Measurements from ENCODE around the gene SLC7A8. TPM values are rescaled to one million over a fixed set of nuclear protein-coding genes. Genes with fewer than 3 reads are reported as not detected.

SLC7A8 gene
- total RNA-seq, 2 experiments from 2014 or later, result 4.0 to 11.4 TPM

GRCh38 chr14:23089498-23090253 lies 93.8 kb downstream of the SLC7A8 start:
- no peak overlapping the region for H2AFZ ChIP-seq (ENCODE audit: low read length)
- no peak overlapping the region for H3K27ac ChIP-seq (ENCODE audit: low read depth, low read length, poor library complexity, severe bottlenecking)
- no peaks in the 10 kb centered on the region for H3K9me2 ChIP-seq (ENCODE audit: insufficient read depth, low read length)
- DNase-seq (ENCODE audit: low spot score), result no peak
- H3K4me1 ChIP-seq (ENCODE audit: insufficient read depth, low read length, poor library complexity, severe bottlenecking), result peaks cover 11% of the 10 kb centered on the region
- no TSS peak for BruUV-seq (replicated peaks)
- H3K4me2 ChIP-seq (ENCODE audit: low read length), result no peak overlapping the region
- peaks cover 32% of the 10 kb centered on the region for H3K79me2 ChIP-seq (ENCODE audit: insufficient read depth, low read depth, low read length)
- H4K20me1 ChIP-seq (ENCODE audit: insufficient read depth, low read length), result peaks cover 17% of the 10 kb centered on the region
- H3K36me3 ChIP-seq (ENCODE audit: insufficient read depth, low read length), result peaks cover 90% of the 10 kb centered on the region
- POLR2A ChIA-PET, result interaction anchor here (0.6 kb wide), 1 partner anchor 95 kb away, joined by 3 read pairs; no protein-coding TSS in a partner anchor
- no peak for TF ChIP-seq CTCF (conservative IDR thresholded peaks at IDR 0.05; ENCODE audit: low read length)
- TF ChIP-seq EZH2phosphoT487 (IDR thresholded peaks at IDR 0.05; ENCODE audit: borderline replicate concordance, low read depth, low read length), result no peak
- CTCF ChIA-PET (ENCODE audit: unreplicated experiment), result no interaction called here
- H3K9me3 ChIP-seq (ENCODE audit: low read length), result no peaks in the 10 kb centered on the region
- H3K4me3 ChIP-seq (ENCODE audit: low read depth, low read length, poor library complexity, severe bottlenecking), result no peak overlapping the region
- intact Hi-C loops (cut with micrococcal nuclease; ENCODE audit: unreplicated experiment), result no loop called here

GRCh38 chr14:23086565-23086964 lies 96.9 kb downstream of the SLC7A8 start:
- peaks cover 99% of the 10 kb centered on the region for H3K36me3 ChIP-seq (ENCODE audit: insufficient read depth, low read length)
- no TSS peak for BruUV-seq (replicated peaks)
- no peak overlapping the region for H2AFZ ChIP-seq (ENCODE audit: low read length)
- intact Hi-C loops (cut with micrococcal nuclease; ENCODE audit: unreplicated experiment), result no loop called here
- no peaks in the 10 kb centered on the region for H3K9me3 ChIP-seq (ENCODE audit: low read length)
- peaks cover 2% of the 10 kb centered on the region; the same call in 1 of the 2 replicates for H3K79me2 ChIP-seq (ENCODE audit: insufficient read depth, low read depth, low read length)
- no peak for TF ChIP-seq CTCF (conservative IDR thresholded peaks at IDR 0.05; ENCODE audit: low read length)
- POLR2A ChIA-PET, result interaction anchor here (1.1 kb wide), 1 partner anchor 15 kb away, joined by 3 read pairs; no protein-coding TSS in a partner anchor
- no peak overlapping the region for H3K4me2 ChIP-seq (ENCODE audit: low read length)
- CTCF ChIA-PET (ENCODE audit: unreplicated experiment), result no interaction called here
- DNase-seq (ENCODE audit: low spot score), result no peak
- H3K4me1 ChIP-seq (ENCODE audit: insufficient read depth, low read length, poor library complexity, severe bottlenecking), result no peaks in the 10 kb centered on the region
- H4K20me1 ChIP-seq (ENCODE audit: insufficient read depth, low read length), result no peaks in the 10 kb centered on the region
- no peaks in the 10 kb centered on the region for H3K9me2 ChIP-seq (ENCODE audit: insufficient read depth, low read length)
- no peak overlapping the region for H3K4me3 ChIP-seq (ENCODE audit: low read depth, low read length, poor library complexity, severe bottlenecking)
- no peak overlapping the region for H3K27ac ChIP-seq (ENCODE audit: low read depth, low read length, poor library complexity, severe bottlenecking)

- Histone ChIP-seq H3K9me3 (ENCODE audit: low read length) (no peaks in the 10 kb centered on the region), H2AFZ (ENCODE audit: low read length) (no peak overlapping the region), H3K4me1 (ENCODE audit: insufficient read depth, low read length, poor library complexity, severe bottlenecking) (no peaks in the 10 kb centered on the region), H3K27ac (ENCODE audit: low read depth, low read length, poor library complexity, severe bottlenecking) (no peak overlapping the region), H3K4me3 (ENCODE audit: low read depth, low read length, poor library complexity, severe bottlenecking) (no peak overlapping the region), H4K20me1 (ENCODE audit: insufficient read depth, low read length) (no peaks in the 10 kb centered on the region), H3K9me2 (ENCODE audit: insufficient read depth, low read length) (no peaks in the 10 kb centered on the region), H3K4me2 (ENCODE audit: low read length) (no peak overlapping the region), H3K79me2 (ENCODE audit: insufficient read depth, low read depth, low read length) (no peaks in the 10 kb centered on the region), H3K36me3 (ENCODE audit: insufficient read depth, low read length) (peaks cover 99% of the 10 kb centered on the region)
- ChIA-PET CTCF (ENCODE audit: unreplicated experiment) (no interaction called here), POLR2A (interaction anchor here (0.6 to 1.1 kb wide), 2 partner anchors 11 to 14 kb away, joined by 3 to 7 read pairs; no protein-coding TSS in a partner anchor)
- no TSS peak for BruUV-seq (replicated peaks)
- TF ChIP-seq CTCF (conservative IDR thresholded peaks at IDR 0.05; ENCODE audit: low read length) (no peak), EZH2phosphoT487 (IDR thresholded peaks at IDR 0.05; ENCODE audit: borderline replicate concordance, low read depth, low read length) (no peak)
- intact Hi-C loops (cut with micrococcal nuclease; ENCODE audit: unreplicated experiment), result no loop called here
- no peak for DNase-seq (ENCODE audit: low spot score)
Observed at GRCh38 chr14:23085458-23085857, 98.0 kb downstream of the SLC7A8 start.
